ENCODE results near the gene SLC22A3. TPM values are rescaled to one million over a fixed set of nuclear protein-coding genes. Genes with fewer than 3 reads are reported as not detected.

SLC22A3 gene
- total RNA-seq, 1 donor from 2014 or later = 1.7 TPM

GRCh38 chr6:160420969-160421556 is 72.9 kb downstream of the SLC22A3 start:
- H3K4me3 Mint-ChIP-seq (ENCODE audit: low read depth) = no peak overlapping the region
- H3K4me1 Mint-ChIP-seq (ENCODE audit: low read depth) = no peaks in the 10 kb centered on the region
- no peaks in the 10 kb centered on the region for H3K27me3 Mint-ChIP-seq
- no peak for TF ChIP-seq CTCF (IDR thresholded peaks at IDR 0.05; ENCODE audit: unreplicated experiment)
- H3K36me3 Mint-ChIP-seq (ENCODE audit: insufficient read depth) = no peaks in the 10 kb centered on the region
- no peak for DNase-seq (ENCODE audit: low spot score, unreplicated experiment)
- H3K27ac Mint-ChIP-seq = no peak overlapping the region
- H3K9me3 Mint-ChIP-seq (ENCODE audit: low read depth) = no peaks in the 10 kb centered on the region

DNA sequence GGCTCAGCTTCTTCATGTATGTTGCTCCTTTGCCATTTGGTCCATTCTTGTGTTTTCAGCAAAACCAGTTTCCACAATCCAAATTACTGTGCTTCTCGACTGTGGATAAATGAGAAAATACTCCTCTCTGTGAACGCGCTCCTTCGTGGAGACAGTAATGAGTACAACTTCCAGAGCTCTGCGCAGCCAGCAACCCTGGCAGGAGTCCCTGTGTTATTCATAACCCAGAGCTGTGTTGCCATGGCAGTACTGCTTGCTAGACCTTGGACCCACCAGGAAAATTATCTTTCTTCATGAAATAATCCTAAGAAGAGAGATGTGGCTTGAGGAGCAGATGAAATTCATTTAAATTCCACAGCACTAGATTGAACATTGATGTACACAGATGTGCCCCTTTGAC is 73.7 kb downstream of the SLC22A3 start:
- H3K4me3 Mint-ChIP-seq (ENCODE audit: low read depth) = no peak overlapping the region
- no peak for DNase-seq (ENCODE audit: low spot score, unreplicated experiment)
- no peaks in the 10 kb centered on the region for H3K4me1 Mint-ChIP-seq (ENCODE audit: low read depth)
- no peak for TF ChIP-seq CTCF (IDR thresholded peaks at IDR 0.05; ENCODE audit: unreplicated experiment)
- no peaks in the 10 kb centered on the region for H3K9me3 Mint-ChIP-seq (ENCODE audit: low read depth)
- H3K27me3 Mint-ChIP-seq = no peaks in the 10 kb centered on the region
- no peaks in the 10 kb centered on the region for H3K36me3 Mint-ChIP-seq (ENCODE audit: insufficient read depth)
- no peak overlapping the region for H3K27ac Mint-ChIP-seq

DNA sequence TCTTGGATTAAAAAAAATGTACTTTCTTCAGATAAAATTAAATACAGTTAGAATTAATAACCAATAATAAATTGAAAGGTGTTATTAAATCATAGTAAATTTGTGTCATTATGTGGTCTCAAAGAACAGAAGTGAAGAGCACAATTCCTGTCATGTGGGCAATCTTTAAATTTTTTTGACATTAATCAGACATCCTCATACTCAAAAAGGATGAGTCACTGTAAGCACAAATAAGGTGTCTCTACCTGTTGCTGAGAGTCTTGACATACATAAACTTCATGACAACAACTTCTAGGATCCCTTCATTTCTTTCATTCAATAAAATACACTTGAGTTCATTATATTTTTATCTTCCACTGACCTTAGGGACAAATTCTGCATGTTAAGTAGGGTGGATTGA is 76.1 kb downstream of the SLC22A3 start:
- H3K4me1 Mint-ChIP-seq (ENCODE audit: low read depth) = no peaks in the 10 kb centered on the region
- H3K9me3 Mint-ChIP-seq (ENCODE audit: low read depth) = no peaks in the 10 kb centered on the region
- H3K36me3 Mint-ChIP-seq (ENCODE audit: insufficient read depth) = no peaks in the 10 kb centered on the region
- no peak overlapping the region for H3K4me3 Mint-ChIP-seq (ENCODE audit: low read depth)
- DNase-seq (ENCODE audit: low spot score, unreplicated experiment) = no peak
- H3K27me3 Mint-ChIP-seq = no peaks in the 10 kb centered on the region
- H3K27ac Mint-ChIP-seq = no peak overlapping the region
- TF ChIP-seq CTCF (IDR thresholded peaks at IDR 0.05; ENCODE audit: unreplicated experiment) = no peak

- TF ChIP-seq CTCF (IDR thresholded peaks at IDR 0.05; ENCODE audit: unreplicated experiment) = no peak
- no peaks in the 10 kb centered on the region for H3K9me3 Mint-ChIP-seq (ENCODE audit: low read depth)
- no peaks in the 10 kb centered on the region for H3K4me1 Mint-ChIP-seq (ENCODE audit: low read depth)
- H3K27ac Mint-ChIP-seq = no peak overlapping the region
- no peaks in the 10 kb centered on the region for H3K36me3 Mint-ChIP-seq (ENCODE audit: insufficient read depth)
- no peaks in the 10 kb centered on the region for H3K27me3 Mint-ChIP-seq
- DNase-seq (ENCODE audit: low spot score, unreplicated experiment) = no peak
- H3K4me3 Mint-ChIP-seq (ENCODE audit: low read depth) = no peak overlapping the region
These were observed 78.0 kb downstream of the SLC22A3 start for GRCh38 chr6:160426136-160426535.

DNA sequence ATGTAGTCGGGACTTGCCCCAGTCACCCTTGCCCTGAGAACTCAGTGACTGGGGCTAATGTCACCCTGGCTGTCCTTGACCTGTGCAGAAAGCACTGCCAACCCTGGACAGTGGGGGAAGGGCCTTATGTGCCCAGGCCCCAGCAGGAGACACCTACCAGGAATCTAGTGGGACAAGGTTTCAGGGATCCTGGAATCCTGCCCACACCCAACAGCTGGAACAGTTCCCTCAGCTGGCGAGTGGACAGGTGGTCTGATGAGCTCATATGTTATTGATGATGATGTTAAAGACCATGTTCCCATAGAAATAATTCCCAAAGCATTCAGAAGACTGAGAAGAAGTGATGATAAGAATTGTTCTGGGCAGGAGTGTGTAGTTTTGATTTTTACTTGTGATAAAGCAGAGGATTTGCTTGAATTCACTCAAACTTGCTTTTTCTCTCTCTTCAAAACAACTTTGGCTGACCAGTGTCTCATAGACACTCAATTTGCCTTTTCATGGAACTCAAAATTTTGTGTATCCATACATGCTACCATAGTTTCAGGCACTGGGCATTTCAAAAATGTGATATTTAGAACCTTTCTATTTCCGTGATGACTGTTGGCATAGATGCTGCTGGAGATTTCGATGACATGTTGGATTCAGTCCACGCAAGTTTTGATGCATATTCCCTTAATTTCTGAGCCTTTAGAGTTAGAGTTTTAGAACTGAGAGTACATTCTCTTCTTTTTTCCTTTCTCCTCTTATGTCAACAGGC is 79.3 kb downstream of the SLC22A3 start:
- no peaks in the 10 kb centered on the region for H3K4me1 Mint-ChIP-seq (ENCODE audit: low read depth)
- DNase-seq (ENCODE audit: low spot score, unreplicated experiment) = no peak
- TF ChIP-seq CTCF (IDR thresholded peaks at IDR 0.05; ENCODE audit: unreplicated experiment) = no peak
- no peaks in the 10 kb centered on the region for H3K27me3 Mint-ChIP-seq
- no peaks in the 10 kb centered on the region for H3K9me3 Mint-ChIP-seq (ENCODE audit: low read depth)
- H3K27ac Mint-ChIP-seq = no peak overlapping the region
- no peak overlapping the region for H3K4me3 Mint-ChIP-seq (ENCODE audit: low read depth)
- no peaks in the 10 kb centered on the region for H3K36me3 Mint-ChIP-seq (ENCODE audit: insufficient read depth)

All from progenitor cell of endocrine pancreas (in vitro differentiated cells).